Measurements from ENCODE around the gene MRRF.
"Not testable (repeated sequence)": the region's sequence is repeated elsewhere in the genome, so short reads cannot be mapped to it uniquely, and the experiment has no call there.

MRRF gene

GRCh38 chr9:122350577-122351355, 86.1 kb downstream of the MRRF start:
- Mint-ChIP-seq H3K36me3 (ENCODE audit: low read depth) (no peaks in the 10 kb centered on the region), H3K9me3 (no peaks in the 10 kb centered on the region), H3K4me1 (peaks cover 15% of the 10 kb centered on the region), H3K4me3 (no peak overlapping the region), H3K27me3 (ENCODE audit: low read depth, poor library complexity) (peaks cover 73% of the 10 kb centered on the region), H3K27ac (no peak overlapping the region)
- DNase-seq: peak; percentile 89
- TF ChIP-seq CTCF (IDR thresholded peaks at IDR 0.05): peak; percentile 96

- H3K9me3 Mint-ChIP-seq: peaks cover 10% of the 10 kb centered on the region
- TF ChIP-seq CTCF (IDR thresholded peaks at IDR 0.05): no peak
- H3K36me3 Mint-ChIP-seq (ENCODE audit: low read depth): no peaks in the 10 kb centered on the region
- H3K27ac Mint-ChIP-seq: no peak overlapping the region
- H3K27me3 Mint-ChIP-seq (ENCODE audit: low read depth, poor library complexity): peaks cover 49% of the 10 kb centered on the region
- no peaks in the 10 kb centered on the region for H3K4me1 Mint-ChIP-seq
- no peak for DNase-seq
- no peak overlapping the region for H3K4me3 Mint-ChIP-seq
Measured at GRCh38 chr9:122354536-122355199, 90.0 kb downstream of the MRRF start.

GRCh38 chr9:122355336-122355875, 90.7 kb downstream of the MRRF start:
- Mint-ChIP-seq H3K27ac (no peak overlapping the region), H3K4me3 (no peak overlapping the region), H3K36me3 (ENCODE audit: low read depth) (no peaks in the 10 kb centered on the region), H3K27me3 (ENCODE audit: low read depth, poor library complexity) (peaks cover 42% of the 10 kb centered on the region), H3K4me1 (no peaks in the 10 kb centered on the region), H3K9me3 (peaks cover 10% of the 10 kb centered on the region)
- no peak for DNase-seq
- no peak for TF ChIP-seq CTCF (IDR thresholded peaks at IDR 0.05)

GRCh38 chr9:122356627-122357026, 91.9 kb downstream of the MRRF start:
- Mint-ChIP-seq H3K27me3 (ENCODE audit: low read depth, poor library complexity) (peaks cover 42% of the 10 kb centered on the region), H3K36me3 (ENCODE audit: low read depth) (no peaks in the 10 kb centered on the region), H3K4me3 (no peak overlapping the region), H3K27ac (no peak overlapping the region), H3K9me3 (peaks cover 10% of the 10 kb centered on the region), H3K4me1 (no peaks in the 10 kb centered on the region)
- no peak for DNase-seq
- TF ChIP-seq CTCF (IDR thresholded peaks at IDR 0.05): peak; percentile 43

GRCh38 chr9:122360891-122361290, 96.2 kb downstream of the MRRF start:
- Mint-ChIP-seq H3K36me3 (ENCODE audit: low read depth) (no peaks in the 10 kb centered on the region), H3K27ac (no peak overlapping the region), H3K9me3 (peaks cover 10% of the 10 kb centered on the region), H3K4me1 (peaks cover 4% of the 10 kb centered on the region), H3K4me3 (no peak overlapping the region), H3K27me3 (ENCODE audit: low read depth, poor library complexity) (peaks cover 25% of the 10 kb centered on the region)
- TF ChIP-seq CTCF (IDR thresholded peaks at IDR 0.05): no peak
- DNase-seq: no peak

- not testable (repeated sequence) for H3K4me1 Mint-ChIP-seq; H3K9me3 Mint-ChIP-seq; H3K4me3 Mint-ChIP-seq; H3K27ac Mint-ChIP-seq; H3K36me3 Mint-ChIP-seq (ENCODE audit: low read depth); DNase-seq
- peaks cover 21% of the 10 kb centered on the region for H3K27me3 Mint-ChIP-seq (ENCODE audit: low read depth, poor library complexity)
Measured at GRCh38 chr9:122363131-122363530, 98.4 kb downstream of the MRRF start.

Data from nephron progenitor cell (in vitro differentiated cells).